ENCODE data around the gene MCUB. TPM values are rescaled to one million over a fixed set of nuclear protein-coding genes. Genes with fewer than 3 reads are reported as not detected.

MCUB gene
- total and polyA plus RNA-seq, 2 of the 13 experiments (the other 11 are each of a cell fraction or from before 2014, with no cell fraction given), result 0.95 to 2.2 TPM

- TF ChIP-seq ZNF549 (CRISPR knock-in tag; IDR thresholded peaks at IDR 0.05) (no peak), ZBTB49 (CRISPR knock-in tag; IDR thresholded peaks at IDR 0.05; ENCODE audit: borderline replicate concordance) (no peak), ZNF276 (CRISPR knock-in tag; IDR thresholded peaks at IDR 0.05; ENCODE audit: low read depth) (no peak), ZFP36L2 (CRISPR knock-in tag; IDR thresholded peaks at IDR 0.05) (no peak), ZNF746 (CRISPR knock-in tag; IDR thresholded peaks at IDR 0.05) (no peak), ATF1 (CRISPR knock-in tag; IDR thresholded peaks at IDR 0.05) (no peak), NFIB (CRISPR knock-in tag; IDR thresholded peaks at IDR 0.05; ENCODE audit: borderline replicate concordance) (no peak), NRL (CRISPR knock-in tag; IDR thresholded peaks at IDR 0.05; ENCODE audit: borderline replicate concordance) (peak; percentile 51; the same call in 1 of the 2 replicates), IKZF4 (CRISPR knock-in tag; IDR thresholded peaks at IDR 0.05; ENCODE audit: borderline replicate concordance, low read depth, not compliant biosample characterization) (no peak), DDIT3 (CRISPR knock-in tag; IDR thresholded peaks at IDR 0.05) (no peak), GFI1 (CRISPR knock-in tag; IDR thresholded peaks at IDR 0.05; ENCODE audit: borderline replicate concordance) (no peak), ZKSCAN8 (CRISPR knock-in tag; IDR thresholded peaks at IDR 0.05; ENCODE audit: borderline replicate concordance) (no peak), PAF1 (CRISPR knock-in tag; IDR thresholded peaks at IDR 0.05) (no peak), SIX1 (CRISPR knock-in tag; IDR thresholded peaks at IDR 0.05; ENCODE audit: borderline replicate concordance) (no peak), SOX13 (IDR thresholded peaks at IDR 0.05) (no peak), SOX13 (CRISPR knock-in tag; conservative IDR thresholded peaks at IDR 0.05 in 1 of 2, IDR thresholded peaks at IDR 0.05 in 1 of 2) (no peak), PTBP1 (IDR thresholded peaks at IDR 0.05; ENCODE audit: low read depth, low read length, poor library complexity, severe bottlenecking) (no peak), JDP2 (CRISPR knock-in tag; IDR thresholded peaks at IDR 0.05; ENCODE audit: borderline replicate concordance) (no peak; the same call in 1 of the 2 replicates), ZBTB1 (CRISPR knock-in tag; IDR thresholded peaks at IDR 0.05; ENCODE audit: borderline replicate concordance) (no peak), ZBTB26 (CRISPR knock-in tag; IDR thresholded peaks at IDR 0.05; ENCODE audit: borderline replicate concordance) (no peak), ETS1 (CRISPR knock-in tag; IDR thresholded peaks at IDR 0.05) (no peak), DPF2 (CRISPR knock-in tag; IDR thresholded peaks at IDR 0.05; ENCODE audit: borderline replicate concordance, low read depth) (no peak)
These were observed 169.9 kb downstream of the MCUB start, which contains the start of gene PLA2G12A (continued) for GRCh38 chr4:109729718-109730618.
